Endothelial cell of umbilical vein (primary cell): Measurements from ENCODE around the gene RBM47. TPM values are rescaled to one million over a fixed set of nuclear protein-coding genes. Genes with fewer than 3 reads are reported as not detected.

Source experiments
- Bru-seq: library from RNA; stranded (reverse); fragments of 400-500 nt; gene quantifications from one replicate; lab custom pipeline; 2021; lab: Mats Ljungman, UMichigan
- BruChase-seq, 2 experiments: library from RNA; stranded (reverse); fragments of 400-500 nt; gene quantifications; one replicate each; lab custom pipeline; 2021; lab: Mats Ljungman, UMichigan
- BruUV-seq: library from RNA; stranded (reverse); fragments of 400-500 nt; replicated peaks from 2 replicates; lab custom pipeline; 2021; lab: Mats Ljungman, UMichigan
- CTCF ChIA-PET: fragments of 300-600, 350-600 bp; sonication (Branson Sonifier 250); formaldehyde crosslinking; loops from one replicate; lab custom pipeline; 2021; ENCODE audit warnings: antibody characterized with exemption, inconsistent platforms; lab: Charles Lee
- POLR2A ChIA-PET: fragments of 300-600, 350-600 bp; sonication (Branson Sonifier 250); formaldehyde crosslinking; loops from one replicate; lab custom pipeline; 2021; ENCODE audit warnings: antibody characterized with exemption, inconsistent platforms; lab: Charles Lee
- DNase-seq: peaks from one replicate; pipeline ENCODE4 v3.0.0-alpha.2; 2011; ENCODE audit warnings: low read depth, low spot score
- FAIRE-seq: peaks from 2 replicates; lab custom pipeline; 2011; peaks lifted over from hg19 to GRCh38; lab: Jason Lieb, UNC
- H2AFZ ChIP-seq: 2 replicates; pipeline ENCODE4 v1.6.0; 2012; ENCODE audit warnings: low read depth, low read length, control low read depth, inconsistent platforms
- H3K27ac ChIP-seq: 2 replicates; pipeline ENCODE4 v1.5.1; 2011; ENCODE audit warnings: low read depth, mild to moderate bottlenecking, control low read depth, low read length, moderate library complexity; ENCODE audit not compliant: insufficient read depth
- H3K27me3 ChIP-seq, 2 experiments: 2 replicates each; pipeline versions ENCODE4 v1.6.0 to v1.6.1; 2011; ENCODE audit warnings: low read length in 2 of 2, mixed read lengths in 1 of 2; ENCODE audit not compliant: control insufficient read depth in 2 of 2, insufficient read depth in 2 of 2
- H3K36me3 ChIP-seq, 2 experiments: 2 replicates in 1 of 2; 3 replicates in 1 of 2; pipeline ENCODE4 v1.5.1; 2011; ENCODE audit warnings: low read length in 2 of 2, mild to moderate bottlenecking in 1 of 2, moderate library complexity in 1 of 2; ENCODE audit not compliant: control insufficient read depth in 2 of 2, insufficient read depth in 2 of 2; ENCODE audit errors: extremely low read depth in 1 of 2
- H3K4me1 ChIP-seq: 3 replicates; pipeline ENCODE4 v1.5.1; 2011; ENCODE audit warnings: mild to moderate bottlenecking, low read length; ENCODE audit not compliant: control insufficient read depth, insufficient read depth; ENCODE audit errors: extremely low read depth
- H3K4me2 ChIP-seq: 2 replicates; pipeline ENCODE4 v1.6.1; 2011; ENCODE audit warnings: low read length, control low read depth, mixed read lengths; ENCODE audit not compliant: insufficient read depth
- H3K4me3 ChIP-seq, 3 experiments: fragments of 200-600 bp in 1 of 3; sonication (generic), shearing (Covaris generic) in 1 of 3; replicated peaks in 1 of 3; 2 replicates each; pipeline ENCODE4 v1.5.1; 2011 to 2016; ENCODE audit warnings: control low read depth in 3 of 3, low read length in 3 of 3, mild to moderate bottlenecking in 2 of 3, inconsistent platforms in 1 of 3, low read depth in 1 of 3, moderate library complexity in 1 of 3; ENCODE audit not compliant: insufficient read depth in 1 of 3
- H3K79me2 ChIP-seq: 2 replicates; pipeline ENCODE4 v1.6.0; 2012; ENCODE audit warnings: low read length, inconsistent platforms; ENCODE audit not compliant: control insufficient read depth, insufficient read depth
- H3K9ac ChIP-seq: replicated peaks from 2 replicates; pipeline ENCODE3; 2011; ENCODE audit warnings: low read length, control low read depth; ENCODE audit not compliant: insufficient read depth; ENCODE audit errors: extremely low read depth
- H3K9me1 ChIP-seq: replicated peaks from 3 replicates; pipeline ENCODE4 v1.6.0; 2011; ENCODE audit warnings: mild to moderate bottlenecking, low read length; ENCODE audit not compliant: control insufficient read depth, insufficient read depth; ENCODE audit errors: extremely low read depth
- H3K9me3 ChIP-seq: replicated peaks from 2 replicates; pipeline ENCODE4 v1.5.1; 2012; ENCODE audit warnings: low read length, inconsistent platforms; ENCODE audit not compliant: control insufficient read depth, insufficient read depth
- H4K20me1 ChIP-seq: replicated peaks from 2 replicates; pipeline ENCODE3; 2011; ENCODE audit warnings: mild to moderate bottlenecking, low read length; ENCODE audit not compliant: control insufficient read depth, insufficient read depth; ENCODE audit errors: extremely low read depth
- EZH2 ChIP-seq: IDR thresholded peaks from 2 replicates; pipeline ENCODE4 v1.6.1; 2012; ENCODE audit warnings: borderline replicate concordance, low read depth, mild to moderate bottlenecking, moderate library complexity, low read length, inconsistent platforms; ENCODE audit not compliant: severe bottlenecking
- FOS ChIP-seq: IDR thresholded peaks from 2 replicates; pipeline ENCODE4 v1.6.1; 2011; ENCODE audit warnings: mild to moderate bottlenecking, low read length, moderate library complexity, borderline replicate concordance; ENCODE audit not compliant: insufficient read depth
- GATA2 ChIP-seq: IDR thresholded peaks from 2 replicates; pipeline ENCODE4 v1.7.0; 2011; ENCODE audit warnings: low read depth, mild to moderate bottlenecking, moderate library complexity, mixed read lengths, low read length; ENCODE audit not compliant: insufficient read length, insufficient read depth
- JUN ChIP-seq: IDR thresholded peaks from 2 replicates; pipeline ENCODE4 v1.6.1; 2011; ENCODE audit warnings: borderline replicate concordance, low read depth; ENCODE audit not compliant: insufficient read length, insufficient read depth
- MYC ChIP-seq: IDR thresholded peaks from one replicate; pipeline ENCODE4 v1.6.1; 2011; ENCODE audit warnings: mild to moderate bottlenecking, low read depth, low read length
- POLR2A ChIP-seq: IDR thresholded peaks from 2 replicates; pipeline ENCODE4 v1.6.1; 2012; ENCODE audit warnings: low read depth, mild to moderate bottlenecking, control low read depth, low read length
- POLR2AphosphoS5 ChIP-seq: IDR thresholded peaks from 2 replicates; pipeline ENCODE4 v1.6.1; 2012; ENCODE audit warnings: low read depth, mild to moderate bottlenecking, control low read depth, low read length, moderate library complexity; ENCODE audit not compliant: insufficient read depth
- dilution Hi-C: fragments of 300-500 bp; cut with MboI; formaldehyde crosslinking; loops from one replicate; pipeline ENCODE4 v1.15.0; 2019; ENCODE audit warnings: low sequenced_read_pairs; ENCODE audit not compliant: extremely low pct_ligation_motif_present
- intact Hi-C: fragments of 100-400 bp; cut with micrococcal nuclease; formaldehyde crosslinking; loops from one replicate; pipeline ENCODE4 v1.10.0; 2022
- long read RNA-seq: library from polyadenylated mRNA; stranded (forward); transcript quantifications from one replicate; pipeline ENCODE4 v2.0.0, GENCODE V29; 2021
- polyA minus RNA-seq, 3 experiments: library from RNA; depleted of rRNA, polyadenylated mRNA; stranded (reverse); fragments of >200 nt; gene quantifications; 1 replicate in 1 of 3; 2 replicates in 2 of 3; pipeline ENCODE4 v1.2.3, GENCODE V29; 2011
- polyA plus RNA-seq, 4 experiments: library from polyadenylated mRNA; depleted of rRNA in 3 of 4; stranded (reverse) in 3 of 4; unstranded in 1 of 4; fragments of >200 nt; gene quantifications; 2 replicates each; pipeline versions ENCODE4 v1.2.1 to v1.2.3, GENCODE V29; 2011 to 2012; ENCODE audit warnings: missing spikeins in 1 of 4
- total RNA-seq: library from RNA; stranded (reverse); gene quantifications from 2 replicates; pipeline ENCODE4 v1.2.3, GENCODE V29; 2021
- TF ChIP-seq, protein P1 (sequence below), 2 donors: IDR thresholded peaks; 1 replicate in 1 of 2; 2 replicates in 1 of 2; pipeline ENCODE4 v1.5.1; 2011; ENCODE audit warnings: low read length in 2 of 2, mild to moderate bottlenecking in 2 of 2, moderate library complexity in 2 of 2, control low read depth in 1 of 2, inconsistent platforms in 1 of 2, low read depth in 1 of 2; ENCODE audit not compliant: insufficient read depth in 1 of 2; ENCODE audit errors: extremely low read depth in 1 of 2
- TF ChIP-seq, protein P2 (sequence below): IDR thresholded peaks from 2 replicates; pipeline ENCODE4 v1.6.1; 2011; ENCODE audit not compliant: insufficient read depth, insufficient read length

RBM47 gene
- total RNA-seq = not detected in 2 replicates
- not detected in 2 replicates for polyA plus RNA-seq
- polyA plus RNA-seq (2011; cell fraction: cytosol; rRNA removed) = not detected in 2 replicates
- polyA plus RNA-seq (2011; cell fraction: nucleus; rRNA removed) = not detected in 2 replicates
- polyA plus RNA-seq (2012) = not detected in 2 replicates
- polyA minus RNA-seq = not detected in 2 replicates
- 24.6 TPM for polyA minus RNA-seq (2011; cell fraction: cytosol; rRNA and poly(A)+ RNA removed)
- not detected in 2 replicates for polyA minus RNA-seq (2011; cell fraction: nucleus; rRNA and poly(A)+ RNA removed)
- percentile 3 among the genes with signal in this experiment for Bru-seq, nascent RNA
- percentile 9 among the genes with signal in this experiment for BruChase-seq, experiment 1, labeled RNA remaining after a 6-hour chase
- BruChase-seq, experiment 2, labeled RNA remaining after a 2-hour chase = percentile 5 among the genes with signal in this experiment
- long read RNA-seq = 0 reads

DNA sequence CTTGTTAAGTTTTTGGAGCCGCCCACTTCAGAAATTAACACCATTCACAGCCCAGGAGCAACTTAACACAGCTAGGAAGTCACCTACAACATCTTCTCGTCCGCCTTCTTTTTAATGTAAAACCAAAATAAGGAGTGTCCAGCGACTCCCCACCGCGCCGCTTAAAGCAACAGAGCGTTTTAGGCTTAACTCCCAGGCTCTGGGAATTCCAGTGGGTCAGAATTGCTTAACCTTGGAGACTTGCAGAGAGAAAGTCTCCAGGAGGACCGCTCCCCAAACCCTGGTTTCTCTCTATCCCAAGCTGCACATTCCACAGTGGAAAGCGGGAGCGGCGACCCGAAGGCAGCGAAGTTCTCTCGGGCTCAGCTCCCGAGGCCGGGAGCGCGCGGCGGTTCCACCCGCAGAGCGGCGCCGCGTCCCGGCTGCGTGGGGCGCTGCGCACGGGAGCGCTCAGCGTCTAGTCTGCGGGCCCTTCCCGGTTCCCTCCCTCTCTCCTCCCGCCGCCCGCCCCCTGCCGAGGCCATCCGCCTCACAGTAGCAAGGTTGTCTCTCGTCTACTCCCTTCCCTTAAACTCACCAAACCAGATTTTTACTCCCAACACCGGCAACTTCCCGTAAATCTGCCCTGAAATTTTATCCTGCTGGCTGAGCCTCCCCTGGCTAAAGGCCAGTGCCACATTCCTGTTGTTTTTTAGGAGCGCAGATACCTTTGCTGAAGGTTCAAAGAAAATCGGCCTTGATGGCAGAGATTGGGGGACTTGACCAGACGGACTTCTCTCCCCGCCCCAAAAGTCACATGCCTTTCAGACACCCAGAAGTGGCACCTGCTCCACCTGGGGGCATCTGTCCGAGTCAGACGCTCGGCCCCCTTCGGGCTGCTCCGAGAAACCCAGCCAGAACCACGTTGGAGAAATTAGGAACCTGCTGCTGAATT, at the start of gene RBM47:
RBM47 (minus strand) TSS at position 464 of the 934 bp plus-strand sequence. CDS start 190,971 bp downstream, outside the sequence.
- H3K4me2 ChIP-seq = peak within 1 kb of the TSS; percentile 96
- H3K27me3 ChIP-seq = peaks cover 29 to 46% of the 10 kb centered on the region in 2 experiments
- H3K9me3 ChIP-seq = no peaks in the 10 kb centered on the region
- BruUV-seq = no TSS peak
- H3K4me3 ChIP-seq = peak within 1 kb of the TSS in 2 of 3 experiments; percentile 23 to 59
- DNase-seq (peak; percentile 6), FAIRE-seq (no peak)
- H3K79me2 ChIP-seq = no peaks in the 10 kb centered on the region
- H3K9me1 ChIP-seq = no peaks in the 10 kb centered on the region
- H3K27ac ChIP-seq = no peak within 1 kb of the TSS
- no peaks in the 10 kb centered on the region for H4K20me1 ChIP-seq
- POLR2A ChIA-PET = no interaction called here
- peaks cover 6% of the 10 kb centered on the region for H3K4me1 ChIP-seq
- peak within 1 kb of the TSS; percentile 68 for H2AFZ ChIP-seq
- dilution Hi-C loops (no loop called here), intact Hi-C loops (no loop called here)
- no peak within 1 kb of the TSS for H3K9ac ChIP-seq
- CTCF ChIA-PET = no interaction called here
- TF ChIP-seq JUN (no peak), FOS (no peak), EZH2 (peak; percentile 68), POLR2AphosphoS5 (no peak), MYC (no peak), POLR2A (no peak), GATA2 (no peak)
- TF ChIP-seq, protein P1, sequence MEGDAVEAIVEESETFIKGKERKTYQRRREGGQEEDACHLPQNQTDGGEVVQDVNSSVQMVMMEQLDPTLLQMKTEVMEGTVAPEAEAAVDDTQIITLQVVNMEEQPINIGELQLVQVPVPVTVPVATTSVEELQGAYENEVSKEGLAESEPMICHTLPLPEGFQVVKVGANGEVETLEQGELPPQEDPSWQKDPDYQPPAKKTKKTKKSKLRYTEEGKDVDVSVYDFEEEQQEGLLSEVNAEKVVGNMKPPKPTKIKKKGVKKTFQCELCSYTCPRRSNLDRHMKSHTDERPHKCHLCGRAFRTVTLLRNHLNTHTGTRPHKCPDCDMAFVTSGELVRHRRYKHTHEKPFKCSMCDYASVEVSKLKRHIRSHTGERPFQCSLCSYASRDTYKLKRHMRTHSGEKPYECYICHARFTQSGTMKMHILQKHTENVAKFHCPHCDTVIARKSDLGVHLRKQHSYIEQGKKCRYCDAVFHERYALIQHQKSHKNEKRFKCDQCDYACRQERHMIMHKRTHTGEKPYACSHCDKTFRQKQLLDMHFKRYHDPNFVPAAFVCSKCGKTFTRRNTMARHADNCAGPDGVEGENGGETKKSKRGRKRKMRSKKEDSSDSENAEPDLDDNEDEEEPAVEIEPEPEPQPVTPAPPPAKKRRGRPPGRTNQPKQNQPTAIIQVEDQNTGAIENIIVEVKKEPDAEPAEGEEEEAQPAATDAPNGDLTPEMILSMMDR (IDR thresholded peaks at IDR 0.05; ENCODE audit: extremely low read depth in 1 of 2, insufficient read depth in 1 of 2, low read depth in 1 of 2, low read length in 2 of 2) = peak in 1 of 2 donors; percentile 1
- TF ChIP-seq, protein P2, sequence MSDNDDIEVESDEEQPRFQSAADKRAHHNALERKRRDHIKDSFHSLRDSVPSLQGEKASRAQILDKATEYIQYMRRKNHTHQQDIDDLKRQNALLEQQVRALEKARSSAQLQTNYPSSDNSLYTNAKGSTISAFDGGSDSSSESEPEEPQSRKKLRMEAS = no peak
- H3K36me3 ChIP-seq = no peaks in the 10 kb centered on the region
